Activated CD8-positive, alpha-beta T cell treated with anti-CD3 and anti-CD28 coated beads, Interleukin-2, amount 10 ng/mL, durations not matched to agents 7 days and 5 days (primary cell): Measurements from ENCODE around the gene SP8. TPM values are rescaled to one million over a fixed set of nuclear protein-coding genes. Genes with fewer than 3 reads are reported as not detected.
A peak's percentile ranks its signal among the peaks of the same experiment; 100 is the strongest.

Experiments used
- ATAC-seq: fragments of 150-1000 bp; cut with Tn5 transposase; one replicate; pipeline ENCODE4 v1.10.0; 2021; ENCODE audit warnings: moderate library complexity
- CTCF ChIA-PET: fragments of 350-600 bp; sonication (Branson Sonifier 250); formaldehyde crosslinking; loops from one replicate; lab custom pipeline; 2021; ENCODE audit warnings: antibody characterized with exemption; lab: Charles Lee
- POLR2A ChIA-PET: fragments of 350-600 bp; sonication (Branson Sonifier 250); formaldehyde crosslinking; loops from one replicate; lab custom pipeline; 2021; ENCODE audit warnings: antibody characterized with exemption; lab: Charles Lee
- DNase-seq: peaks from one replicate; pipeline ENCODE4 v3.0.0-alpha.2; 2020
- H3K27ac Mint-ChIP-seq: one replicate; pipeline ENCODE4 v1.8.0; 2021; ENCODE audit warnings: mild to moderate bottlenecking, mixed read lengths
- H3K27me3 Mint-ChIP-seq: one replicate; pipeline ENCODE4 v1.8.0; 2021; ENCODE audit warnings: low read depth, mixed read lengths
- H3K36me3 Mint-ChIP-seq: one replicate; pipeline ENCODE4 v1.8.0; 2021; ENCODE audit warnings: low read depth, mixed read lengths
- H3K4me1 Mint-ChIP-seq: one replicate; pipeline ENCODE4 v1.8.0; 2021; ENCODE audit warnings: low read depth, mixed read lengths
- H3K4me3 Mint-ChIP-seq: one replicate; pipeline ENCODE4 v1.8.0; 2021; ENCODE audit warnings: mild to moderate bottlenecking, mixed read lengths
- H3K9me3 Mint-ChIP-seq: one replicate; pipeline ENCODE4 v1.8.0; 2022; ENCODE audit warnings: mixed read lengths; ENCODE audit not compliant: insufficient read depth
- total RNA-seq, 2 experiments: library from RNA; stranded (reverse); gene quantifications; one replicate each; pipeline ENCODE4 v1.2.3, GENCODE V29; 2021

The SP8 gene
- total RNA-seq, 2 experiments from 2014 or later, result not detected

GRCh38 chr7:20793248-20793647 is 6.6 kb upstream of the SP8 start:
- no peak overlapping the region for H3K27ac Mint-ChIP-seq
- peaks cover 78% of the 10 kb centered on the region for H3K27me3 Mint-ChIP-seq
- peaks cover 4% of the 10 kb centered on the region for H3K36me3 Mint-ChIP-seq
- CTCF ChIA-PET, result no interaction called here
- DNase-seq, result no peak
- H3K4me1 Mint-ChIP-seq, result peaks cover 11% of the 10 kb centered on the region
- no peak for ATAC-seq
- H3K4me3 Mint-ChIP-seq, result no peak overlapping the region
- H3K9me3 Mint-ChIP-seq, result peaks cover 3% of the 10 kb centered on the region
- POLR2A ChIA-PET, result no interaction called here

- Mint-ChIP-seq H3K36me3 (peaks cover 8% of the 10 kb centered on the region), H3K4me1 (peaks cover 7% of the 10 kb centered on the region), H3K4me3 (peak overlapping the region; percentile 15), H3K27ac (no peak overlapping the region), H3K27me3 (peaks cover 81% of the 10 kb centered on the region), H3K9me3 (peaks cover 3% of the 10 kb centered on the region)
- ATAC-seq, result no peak
- no peak for DNase-seq
- POLR2A ChIA-PET, result no interaction called here
- CTCF ChIA-PET, result no interaction called here
Observed at GRCh38 chr7:20791538-20792434, 5.1 kb upstream of the SP8 start.

GRCh38 chr7:20790375-20790774 is 3.7 kb upstream of the SP8 start:
- H3K36me3 Mint-ChIP-seq, result peaks cover 13% of the 10 kb centered on the region
- ChIA-PET CTCF (interaction anchor here (0.6 kb wide), 1 partner anchor 9 kb away, joined by 3 read pairs; no protein-coding TSS in a partner anchor), POLR2A (no interaction called here)
- no peak overlapping the region for H3K4me3 Mint-ChIP-seq
- peaks cover 3% of the 10 kb centered on the region for H3K9me3 Mint-ChIP-seq
- H3K4me1 Mint-ChIP-seq, result peaks cover 18% of the 10 kb centered on the region
- H3K27me3 Mint-ChIP-seq, result peaks cover 83% of the 10 kb centered on the region
- no peak for ATAC-seq
- peak overlapping the region; percentile 13 for H3K27ac Mint-ChIP-seq
- no peak for DNase-seq

- H3K9me3 Mint-ChIP-seq, result peaks cover 3% of the 10 kb centered on the region
- H3K36me3 Mint-ChIP-seq, result peaks cover 18% of the 10 kb centered on the region
- DNase-seq (no peak), ATAC-seq (no peak)
- ChIA-PET CTCF (interaction anchor here (1.0 kb wide), 1 partner anchor 8 kb away, joined by 3 read pairs; no protein-coding TSS in a partner anchor), POLR2A (no interaction called here)
- H3K4me1 Mint-ChIP-seq, result peaks cover 22% of the 10 kb centered on the region
- H3K4me3 Mint-ChIP-seq, result no peak overlapping the region
- peaks cover 75% of the 10 kb centered on the region for H3K27me3 Mint-ChIP-seq
- no peak overlapping the region for H3K27ac Mint-ChIP-seq
Observed at GRCh38 chr7:20788420-20788990, 1.8 kb upstream of the SP8 start.

GRCh38 chr7:20787660-20788419 is 1.2 kb upstream of the SP8 start:
- H3K9me3 Mint-ChIP-seq, result peaks cover 3% of the 10 kb centered on the region
- H3K4me3 Mint-ChIP-seq, result peak overlapping the region; percentile 23
- DNase-seq, result no peak
- CTCF ChIA-PET, result interaction anchor here (1.0 kb wide), 1 partner anchor 9 kb away, joined by 3 read pairs; no protein-coding TSS in a partner anchor
- POLR2A ChIA-PET, result no interaction called here
- H3K36me3 Mint-ChIP-seq, result peaks cover 20% of the 10 kb centered on the region
- peak overlapping the region; percentile 54 for H3K27ac Mint-ChIP-seq
- no peak for ATAC-seq
- peaks cover 22% of the 10 kb centered on the region for H3K4me1 Mint-ChIP-seq
- peaks cover 75% of the 10 kb centered on the region for H3K27me3 Mint-ChIP-seq

- DNase-seq (no peak), ATAC-seq (no peak)
- Mint-ChIP-seq H3K4me3 (peak overlapping the region; percentile 60), H3K27me3 (peaks cover 71% of the 10 kb centered on the region), H3K36me3 (peaks cover 20% of the 10 kb centered on the region), H3K27ac (peak overlapping the region; percentile 60), H3K4me1 (peaks cover 22% of the 10 kb centered on the region), H3K9me3 (no peaks in the 10 kb centered on the region)
- CTCF ChIA-PET, result no interaction called here
- POLR2A ChIA-PET, result interaction anchor here (1.3 kb wide), 1 partner anchor 10 kb away, joined by 5 read pairs; no protein-coding TSS in a partner anchor
Observed at GRCh38 chr7:20786421-20786778, 286 bp downstream of the SP8 start.

GRCh38 chr7:20786049-20786412 is 655 bp downstream of the SP8 start:
- CTCF ChIA-PET, result no interaction called here
- DNase-seq, result no peak
- Mint-ChIP-seq H3K4me3 (peak overlapping the region; percentile 60), H3K27me3 (peaks cover 70% of the 10 kb centered on the region), H3K36me3 (peaks cover 20% of the 10 kb centered on the region), H3K27ac (peak overlapping the region; percentile 60), H3K4me1 (peaks cover 22% of the 10 kb centered on the region), H3K9me3 (no peaks in the 10 kb centered on the region)
- ATAC-seq, result no peak
- POLR2A ChIA-PET, result interaction anchor here (1.3 kb wide), 1 partner anchor 10 kb away, joined by 5 read pairs; no protein-coding TSS in a partner anchor

- Mint-ChIP-seq H3K4me1 (peaks cover 22% of the 10 kb centered on the region), H3K27ac (peak overlapping the region; percentile 60), H3K36me3 (peaks cover 20% of the 10 kb centered on the region), H3K9me3 (no peaks in the 10 kb centered on the region), H3K4me3 (peak overlapping the region; percentile 60), H3K27me3 (peaks cover 70% of the 10 kb centered on the region)
- POLR2A ChIA-PET, result no interaction called here
- DNase-seq (no peak), ATAC-seq (no peak)
- CTCF ChIA-PET, result no interaction called here
Observed at GRCh38 chr7:20785157-20786048, 1.3 kb downstream of the SP8 start.

- ChIA-PET POLR2A (no interaction called here), CTCF (no interaction called here)
- H3K4me1 Mint-ChIP-seq, result peaks cover 22% of the 10 kb centered on the region
- no peak overlapping the region for H3K4me3 Mint-ChIP-seq
- no peak overlapping the region for H3K27ac Mint-ChIP-seq
- ATAC-seq (no peak), DNase-seq (no peak)
- no peaks in the 10 kb centered on the region for H3K9me3 Mint-ChIP-seq
- peaks cover 20% of the 10 kb centered on the region for H3K36me3 Mint-ChIP-seq
- peaks cover 69% of the 10 kb centered on the region for H3K27me3 Mint-ChIP-seq
Observed at GRCh38 chr7:20784388-20785156, 2.1 kb downstream of the SP8 start.

GRCh38 chr7:20783700-20784387 is 2.8 kb downstream of the SP8 start:
- peak overlapping the region; percentile 65 for H3K4me3 Mint-ChIP-seq
- H3K36me3 Mint-ChIP-seq, result peaks cover 20% of the 10 kb centered on the region
- DNase-seq (no peak), ATAC-seq (no peak)
- ChIA-PET CTCF (interaction anchor here (0.6 kb wide), 1 partner anchor 15 kb away, joined by 3 read pairs; no protein-coding TSS in a partner anchor), POLR2A (no interaction called here)
- H3K27me3 Mint-ChIP-seq, result peaks cover 73% of the 10 kb centered on the region
- peak overlapping the region; percentile 92 for H3K27ac Mint-ChIP-seq
- no peaks in the 10 kb centered on the region for H3K9me3 Mint-ChIP-seq
- peaks cover 22% of the 10 kb centered on the region for H3K4me1 Mint-ChIP-seq
